ENCODE measurements around the gene ASCC1. TPM values are rescaled to one million over a fixed set of nuclear protein-coding genes. Genes with fewer than 3 reads are reported as not detected.

ASCC1 gene
- total RNA-seq, 1 experiment from 2014 or later, result 15.7 TPM

GRCh38 chr10:72126872-72127232 lies 89.2 kb downstream of the ASCC1 start:
- Histone ChIP-seq H4K20me1 (ENCODE audit: low read length) (no peaks in the 10 kb centered on the region), H3K36me3 (ENCODE audit: low read depth, low read length) (no peaks in the 10 kb centered on the region), H3F3A (ENCODE audit: low read length, unreplicated experiment) (no peaks in the 10 kb centered on the region), H3K9ac (ENCODE audit: low read length) (no peak overlapping the region), H3K79me2 (ENCODE audit: low read length) (no peaks in the 10 kb centered on the region), H3K27ac (ENCODE audit: low read length) (no peak overlapping the region), H3K4me2 (ENCODE audit: low read length) (no peak overlapping the region), H3K9me2 (replicated peaks; ENCODE audit: low read length) (no peaks in the 10 kb centered on the region), H2AFZ (ENCODE audit: low read length) (no peak overlapping the region), H3K4me3 (ENCODE audit: low read length) (no peak overlapping the region), H3K9me3 (ENCODE audit: low read length) (no peaks in the 10 kb centered on the region), H3K4me1 (ENCODE audit: insufficient read depth, low read length) (no peaks in the 10 kb centered on the region), H3K27me3 (ENCODE audit: low read length) (no peaks in the 10 kb centered on the region)
- no TSS peak for BruUV-seq (replicated peaks)
- TF ChIP-seq CTCF (conservative IDR thresholded peaks at IDR 0.05; ENCODE audit: low read depth, low read length), result no peak
- TF ChIP-seq EZH2 (IDR thresholded peaks at IDR 0.05; ENCODE audit: low read length, unreplicated experiment), result no peak
- TF ChIP-seq EZH2phosphoT487 (IDR thresholded peaks at IDR 0.05; ENCODE audit: borderline replicate concordance, low read length), result no peak
- intact Hi-C loops (cut with micrococcal nuclease), result loop anchor here (1.0 to 5.0 kb wide), 2 partner anchors 44 to 95 kb away; no protein-coding TSS in a partner anchor
- ATAC-seq (no peak), DNase-seq (no peak)
- CTCF ChIA-PET, result interaction anchor here (0.6 to 1.0 kb wide), 3 partner anchors 19 to 94 kb away, joined by 3 to 4 read pairs (median 3); no protein-coding TSS in a partner anchor
- POLR2A ChIA-PET (ENCODE audit: unreplicated experiment), result no interaction called here

DNA sequence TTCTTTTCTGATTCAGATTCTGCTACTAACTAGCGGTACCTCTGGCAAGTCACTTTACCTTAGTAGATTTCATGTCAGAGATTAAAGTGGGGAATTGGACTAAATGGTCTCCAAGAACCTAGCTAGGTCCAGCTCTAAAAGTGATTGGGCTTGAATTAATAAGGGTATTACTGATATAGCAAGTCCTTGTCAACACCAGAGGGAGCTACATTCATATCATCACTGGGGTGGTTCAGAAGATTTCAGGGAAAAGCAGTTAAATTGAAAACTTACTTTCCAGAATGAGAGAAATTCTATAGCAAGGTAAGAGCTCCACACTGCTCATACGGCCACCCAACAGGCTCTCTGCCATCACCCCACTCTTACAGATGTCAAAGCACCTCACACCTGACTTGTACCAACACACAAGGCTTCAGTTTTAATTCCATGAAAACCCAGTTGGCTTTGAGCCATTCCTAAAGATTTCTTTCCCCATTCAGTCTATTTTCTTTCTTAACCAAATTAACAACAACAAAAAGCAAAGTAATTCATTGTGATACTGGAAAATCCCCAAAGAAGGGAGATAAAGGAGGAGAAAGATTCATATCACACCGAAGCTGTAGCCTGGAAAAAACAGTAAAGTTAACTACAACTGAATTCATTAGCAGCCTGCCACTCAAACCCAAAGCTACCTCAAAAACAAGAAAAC lies 89.7 kb downstream of the ASCC1 start:
- no peak overlapping the region for H3K9ac ChIP-seq (ENCODE audit: low read length)
- DNase-seq (peak; percentile 58), ATAC-seq (peak; percentile 43)
- no TSS peak for BruUV-seq (replicated peaks)
- H3K27ac ChIP-seq (ENCODE audit: low read length), result no peak overlapping the region
- no peaks in the 10 kb centered on the region for H3K9me2 ChIP-seq (replicated peaks; ENCODE audit: low read length)
- no peak for TF ChIP-seq EZH2phosphoT487 (IDR thresholded peaks at IDR 0.05; ENCODE audit: borderline replicate concordance, low read length)
- TF ChIP-seq CTCF (conservative IDR thresholded peaks at IDR 0.05; ENCODE audit: low read depth, low read length), result peak; percentile 63
- no peaks in the 10 kb centered on the region for H3F3A ChIP-seq (ENCODE audit: low read length, unreplicated experiment)
- H3K4me1 ChIP-seq (ENCODE audit: insufficient read depth, low read length), result no peaks in the 10 kb centered on the region
- no peaks in the 10 kb centered on the region for H3K27me3 ChIP-seq (ENCODE audit: low read length)
- H3K79me2 ChIP-seq (ENCODE audit: low read length), result no peaks in the 10 kb centered on the region
- no peak overlapping the region for H3K4me3 ChIP-seq (ENCODE audit: low read length)
- no peaks in the 10 kb centered on the region for H4K20me1 ChIP-seq (ENCODE audit: low read length)
- no peaks in the 10 kb centered on the region for H3K9me3 ChIP-seq (ENCODE audit: low read length)
- intact Hi-C loops (cut with micrococcal nuclease), result loop anchor here (1.0 to 5.0 kb wide), 2 partner anchors 45 to 96 kb away; no protein-coding TSS in a partner anchor
- ChIA-PET POLR2A (ENCODE audit: unreplicated experiment) (no interaction called here), CTCF (interaction anchor here (0.5 to 1.0 kb wide), 3 partner anchors 19 to 137 kb away, joined by 3 read pairs; no protein-coding TSS in a partner anchor)
- H2AFZ ChIP-seq (ENCODE audit: low read length), result no peak overlapping the region
- H3K4me2 ChIP-seq (ENCODE audit: low read length), result no peak overlapping the region
- H3K36me3 ChIP-seq (ENCODE audit: low read depth, low read length), result no peaks in the 10 kb centered on the region; the same call in 1 of the 2 replicates

DNA sequence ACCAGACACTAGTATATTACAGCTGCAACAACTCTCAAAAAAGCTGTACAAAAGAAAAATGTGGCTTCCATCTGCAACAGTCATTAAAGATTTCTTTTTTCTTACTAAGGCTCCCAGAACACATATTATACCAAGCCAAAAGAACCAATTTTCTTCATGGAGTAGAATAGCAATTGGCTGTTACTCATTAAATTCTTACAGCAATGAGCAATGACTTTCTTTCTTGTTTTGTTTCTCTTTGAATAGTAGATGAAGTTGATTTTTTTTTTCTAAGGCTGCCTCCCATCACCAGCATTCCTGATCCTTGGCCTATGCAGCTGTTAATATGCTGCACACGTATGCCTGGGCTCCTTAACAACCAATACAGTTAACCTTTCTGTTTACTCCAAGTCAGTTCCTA lies 91.1 kb downstream of the ASCC1 start:
- BruUV-seq (replicated peaks), result no TSS peak
- ChIA-PET POLR2A (ENCODE audit: unreplicated experiment) (no interaction called here), CTCF (interaction anchor here (0.7 kb wide), 1 partner anchor 76 kb away, joined by 4 read pairs; no protein-coding TSS in a partner anchor)
- H2AFZ ChIP-seq (ENCODE audit: low read length), result no peak overlapping the region
- H3K36me3 ChIP-seq (ENCODE audit: low read depth, low read length), result no peaks in the 10 kb centered on the region; the same call in 1 of the 2 replicates
- H3K9ac ChIP-seq (ENCODE audit: low read length), result no peak overlapping the region
- H3K4me1 ChIP-seq (ENCODE audit: insufficient read depth, low read length), result no peaks in the 10 kb centered on the region
- no peak for TF ChIP-seq EZH2 (IDR thresholded peaks at IDR 0.05; ENCODE audit: low read length, unreplicated experiment)
- TF ChIP-seq CTCF (conservative IDR thresholded peaks at IDR 0.05; ENCODE audit: low read depth, low read length), result no peak
- no peak for TF ChIP-seq EZH2phosphoT487 (IDR thresholded peaks at IDR 0.05; ENCODE audit: borderline replicate concordance, low read length)
- H4K20me1 ChIP-seq (ENCODE audit: low read length), result no peaks in the 10 kb centered on the region
- intact Hi-C loops (cut with micrococcal nuclease), result loop anchor here (5.0 kb wide), 1 partner anchor 97 kb away; no protein-coding TSS in a partner anchor
- no peak overlapping the region for H3K4me2 ChIP-seq (ENCODE audit: low read length)
- no peak for DNase-seq
- H3K9me2 ChIP-seq (replicated peaks; ENCODE audit: low read length), result no peaks in the 10 kb centered on the region
- no peak overlapping the region for H3K4me3 ChIP-seq (ENCODE audit: low read length)
- no peak overlapping the region for H3K27ac ChIP-seq (ENCODE audit: low read length)
- H3F3A ChIP-seq (ENCODE audit: low read length, unreplicated experiment), result no peaks in the 10 kb centered on the region
- no peak for ATAC-seq
- no peaks in the 10 kb centered on the region for H3K27me3 ChIP-seq (ENCODE audit: low read length)
- no peaks in the 10 kb centered on the region for H3K79me2 ChIP-seq (ENCODE audit: low read length)
- no peaks in the 10 kb centered on the region for H3K9me3 ChIP-seq (ENCODE audit: low read length)

Measured in PC-3 (cell line).